Stimulated activated CD8-positive, alpha-beta memory T cell treated with anti-CD3 and anti-CD28 coated beads, Interleukin-15, amount 100 ng/mL, for 48 hours (primary cell): ENCODE results near the gene RPP38.

Source experiments
- DNase-seq, 2 donors: peaks; one replicate each; pipeline ENCODE4 v3.0.0-alpha.2; 2020; ENCODE audit warnings: low read depth in 2 of 2

Gene RPP38

DNA sequence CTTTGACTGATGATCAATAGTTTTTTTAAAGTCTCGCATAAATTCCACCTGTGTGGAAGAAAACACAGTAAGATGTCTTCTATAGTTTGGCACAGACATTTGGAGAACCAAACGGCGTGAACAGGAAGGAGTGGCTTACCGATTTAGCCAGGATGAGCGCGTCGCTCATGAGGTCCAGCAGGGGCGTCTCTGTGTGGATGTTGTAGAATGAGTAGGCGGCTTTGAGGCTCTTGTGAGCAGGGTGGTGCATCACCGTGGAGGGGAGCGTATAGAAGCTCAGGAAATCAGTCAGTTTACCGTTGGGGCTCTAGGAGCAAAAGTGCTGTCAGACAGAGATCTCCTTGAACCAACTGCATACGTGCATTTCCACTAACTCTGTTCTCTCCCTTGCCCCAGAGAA lies 15.5 kb downstream of the RPP38 start:
- DNase-seq, result no peak

DNA sequence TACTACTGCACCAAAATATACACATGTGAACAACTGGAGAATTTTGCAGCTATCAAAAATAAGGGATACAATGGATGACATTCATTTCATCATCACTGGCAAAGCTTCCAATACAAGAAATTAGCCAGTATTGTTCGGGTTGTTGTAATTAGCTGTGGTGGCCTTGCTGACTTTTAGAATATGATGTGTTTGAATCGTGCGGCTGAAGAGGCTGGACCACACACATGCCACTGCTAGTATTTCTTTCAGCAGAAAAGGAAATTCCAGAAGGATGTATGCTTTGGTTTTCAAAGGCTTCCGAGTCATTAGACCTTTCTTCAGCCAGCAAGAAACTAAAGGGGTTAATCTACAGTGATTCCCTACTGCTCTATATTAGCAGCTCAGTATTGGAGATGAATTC lies 16.6 kb downstream of the RPP38 start:
- no peak for DNase-seq

DNA sequence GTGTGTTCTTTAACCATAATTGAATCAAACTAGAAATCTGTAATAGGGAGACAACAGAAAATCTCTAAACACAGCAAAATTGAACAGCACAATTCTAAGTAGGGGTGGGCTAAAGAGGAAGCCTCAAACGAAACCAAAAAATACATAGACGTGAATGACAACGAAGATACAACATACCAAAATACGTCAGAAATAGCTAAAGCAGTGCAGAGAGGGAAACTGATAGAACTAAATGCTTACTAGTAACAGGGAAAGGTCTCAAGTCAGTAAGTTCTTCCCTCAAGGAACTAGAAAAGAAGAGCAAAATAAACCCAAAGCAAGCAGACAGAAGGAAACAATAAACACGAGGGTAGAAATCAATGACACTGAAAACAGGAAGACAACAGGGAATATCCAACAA lies 19.1 kb downstream of the RPP38 start:
- DNase-seq, result no peak

DNA sequence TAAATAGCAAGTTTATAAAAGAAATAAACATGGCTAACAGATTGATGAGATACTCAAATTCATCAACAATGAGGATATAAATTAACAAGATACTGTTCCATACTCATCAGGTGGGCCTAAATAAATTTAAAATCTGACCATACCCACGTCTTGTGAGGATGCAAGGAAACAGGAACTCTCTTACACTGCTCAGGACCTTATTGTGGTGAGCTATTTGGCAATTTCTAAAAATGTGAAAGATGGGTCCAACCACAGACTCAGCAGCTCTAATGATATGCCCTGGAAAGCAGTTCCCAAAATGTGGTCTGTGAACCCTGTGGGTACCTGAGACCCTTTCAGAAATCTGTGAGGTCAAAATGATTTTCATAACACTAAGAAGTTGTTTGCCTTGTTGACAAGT lies 21.5 kb downstream of the RPP38 start:
- no peak for DNase-seq

DNA sequence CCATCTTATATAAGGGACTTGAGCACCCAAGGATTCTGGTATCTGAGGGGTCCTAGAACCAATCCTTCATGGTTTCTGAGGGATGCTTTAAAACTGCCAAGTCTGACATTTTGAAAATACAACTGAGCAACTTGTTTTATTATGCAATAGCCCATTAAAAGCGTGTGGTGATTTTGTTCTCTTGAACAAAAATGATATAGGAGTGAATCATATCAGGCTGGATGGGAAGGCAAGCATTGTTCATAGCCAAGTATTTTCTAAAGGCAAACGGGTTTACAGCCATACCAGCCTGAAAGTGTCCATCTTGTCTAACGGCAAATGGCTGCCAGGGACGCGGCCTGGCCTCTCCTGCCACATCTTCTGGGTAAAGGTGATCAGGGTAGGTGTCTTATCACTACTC lies 23.4 kb downstream of the RPP38 start:
- DNase-seq, result no peak

DNA sequence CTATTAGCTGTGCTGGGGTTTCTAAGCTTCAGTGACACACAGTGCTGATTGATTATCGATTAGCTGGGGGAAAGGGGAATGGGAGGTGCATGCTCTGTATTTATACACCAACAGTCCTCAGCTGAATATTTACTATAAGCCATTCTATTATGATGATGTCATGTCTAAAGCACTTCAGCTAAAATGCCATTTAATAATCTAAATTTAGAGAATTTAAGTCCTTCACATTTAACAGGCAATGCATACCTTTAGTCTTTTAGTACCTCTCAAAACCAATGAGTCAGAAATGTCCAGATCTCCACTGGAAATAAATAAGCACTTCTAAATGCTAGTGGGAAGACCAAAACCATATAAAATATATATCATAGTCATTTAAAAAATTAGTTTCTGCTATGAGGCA lies 24.6 kb downstream of the RPP38 start:
- no peak for DNase-seq

DNA sequence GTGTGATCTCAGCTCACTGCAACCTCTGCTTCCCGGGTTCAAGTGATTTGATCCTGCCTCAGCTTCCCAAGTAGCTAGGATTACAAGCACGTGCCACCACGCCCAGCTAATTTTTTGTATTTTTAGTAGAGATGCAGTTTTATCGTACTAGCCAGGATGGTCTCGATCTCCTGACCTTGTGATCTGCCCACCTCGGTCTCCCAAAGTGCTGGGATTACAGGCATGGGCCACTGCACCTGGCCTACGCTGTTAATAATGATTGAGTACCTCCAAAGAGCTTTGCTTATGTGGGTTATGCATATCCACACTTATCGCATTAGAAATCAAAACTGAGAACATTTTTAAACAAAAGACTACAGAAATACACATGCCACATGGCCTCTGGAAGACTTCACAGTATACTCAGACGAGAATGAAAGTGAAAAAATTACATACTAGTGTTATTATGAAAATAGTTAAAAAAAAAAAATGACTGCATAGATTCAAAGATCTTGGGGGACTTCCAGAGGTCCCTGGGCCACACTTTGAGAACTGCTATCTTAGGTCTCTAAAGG lies 25.4 kb downstream of the RPP38 start:
- DNase-seq, result no peak

DNA sequence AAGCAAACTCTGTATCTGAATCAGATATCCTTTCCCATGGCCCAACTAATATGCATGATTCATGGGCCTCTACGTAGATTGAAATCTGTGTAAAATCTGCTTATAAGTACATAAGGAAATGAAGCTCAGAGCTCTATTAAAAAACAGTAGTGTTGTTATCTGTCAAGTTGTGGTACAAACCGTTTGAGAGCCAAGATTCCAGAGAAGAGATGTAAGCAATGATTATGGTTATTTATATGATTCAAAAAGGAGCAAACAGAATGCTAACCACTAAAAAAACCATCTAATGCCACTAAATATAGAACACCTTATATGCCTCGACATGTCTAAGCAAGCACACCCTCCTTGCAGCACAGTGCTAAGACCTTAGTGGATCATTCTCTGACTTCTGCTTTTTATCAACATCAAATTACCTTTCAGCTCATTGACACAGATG lies 26.6 kb downstream of the RPP38 start:
- no peak for DNase-seq

DNA sequence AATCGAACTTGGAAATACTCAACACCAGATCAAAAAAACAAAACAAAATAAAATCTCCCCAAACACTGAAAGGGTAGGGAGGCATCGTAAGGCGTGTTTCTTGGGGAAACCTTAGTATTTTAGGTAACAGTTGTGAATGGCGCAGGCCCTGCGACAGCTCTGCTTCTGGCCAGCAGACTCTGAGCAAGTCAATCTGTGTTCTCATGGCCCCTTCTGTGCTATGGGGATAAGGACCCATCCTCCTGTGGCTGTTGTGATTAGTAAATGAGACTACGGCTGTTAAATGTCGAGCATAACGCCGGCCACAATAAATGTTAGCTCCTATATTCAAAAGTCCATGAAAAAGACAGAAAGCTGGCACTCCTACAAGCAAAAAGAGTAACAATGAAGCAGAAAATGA lies 27.0 kb downstream of the RPP38 start:
- DNase-seq, result no peak

DNA sequence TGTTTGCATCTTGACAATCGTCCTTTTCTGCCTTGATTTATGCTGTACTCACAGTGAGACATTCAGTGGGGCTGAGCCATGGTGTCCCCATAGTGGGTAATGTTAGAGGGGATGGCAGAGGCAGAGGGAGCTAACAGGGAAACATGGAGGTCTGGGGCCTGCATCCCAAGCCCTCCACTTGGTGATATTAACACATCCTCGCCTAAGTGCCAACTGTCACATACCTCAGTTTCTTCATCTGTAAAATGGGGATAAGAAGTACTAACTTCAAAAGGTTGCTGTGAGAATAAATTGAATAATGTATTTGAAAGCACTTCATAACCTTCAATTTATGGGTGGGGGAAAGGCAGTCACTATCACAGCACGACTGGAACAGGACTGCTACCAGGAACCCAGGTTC lies 27.8 kb downstream of the RPP38 start:
- DNase-seq, result no peak

DNA sequence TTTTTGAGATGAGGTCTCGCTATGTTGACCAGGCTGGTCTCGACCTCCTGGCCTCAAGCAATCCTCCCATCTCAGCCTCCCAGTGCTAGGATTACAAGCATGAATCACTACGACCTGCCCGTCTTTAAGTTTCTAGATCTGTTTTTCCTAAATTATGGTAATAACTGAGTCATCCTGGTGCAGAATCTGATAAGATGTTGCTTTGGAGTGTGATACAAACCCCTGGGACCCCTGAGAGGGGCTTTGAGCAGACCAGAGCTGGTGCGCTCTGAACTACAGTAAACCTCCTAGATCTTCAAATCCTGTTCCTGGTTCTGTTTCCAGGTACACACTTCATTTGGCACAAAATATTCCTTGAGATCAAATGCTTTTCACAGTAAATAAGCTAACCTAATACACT lies 34.2 kb downstream of the RPP38 start:
- no peak for DNase-seq

DNA sequence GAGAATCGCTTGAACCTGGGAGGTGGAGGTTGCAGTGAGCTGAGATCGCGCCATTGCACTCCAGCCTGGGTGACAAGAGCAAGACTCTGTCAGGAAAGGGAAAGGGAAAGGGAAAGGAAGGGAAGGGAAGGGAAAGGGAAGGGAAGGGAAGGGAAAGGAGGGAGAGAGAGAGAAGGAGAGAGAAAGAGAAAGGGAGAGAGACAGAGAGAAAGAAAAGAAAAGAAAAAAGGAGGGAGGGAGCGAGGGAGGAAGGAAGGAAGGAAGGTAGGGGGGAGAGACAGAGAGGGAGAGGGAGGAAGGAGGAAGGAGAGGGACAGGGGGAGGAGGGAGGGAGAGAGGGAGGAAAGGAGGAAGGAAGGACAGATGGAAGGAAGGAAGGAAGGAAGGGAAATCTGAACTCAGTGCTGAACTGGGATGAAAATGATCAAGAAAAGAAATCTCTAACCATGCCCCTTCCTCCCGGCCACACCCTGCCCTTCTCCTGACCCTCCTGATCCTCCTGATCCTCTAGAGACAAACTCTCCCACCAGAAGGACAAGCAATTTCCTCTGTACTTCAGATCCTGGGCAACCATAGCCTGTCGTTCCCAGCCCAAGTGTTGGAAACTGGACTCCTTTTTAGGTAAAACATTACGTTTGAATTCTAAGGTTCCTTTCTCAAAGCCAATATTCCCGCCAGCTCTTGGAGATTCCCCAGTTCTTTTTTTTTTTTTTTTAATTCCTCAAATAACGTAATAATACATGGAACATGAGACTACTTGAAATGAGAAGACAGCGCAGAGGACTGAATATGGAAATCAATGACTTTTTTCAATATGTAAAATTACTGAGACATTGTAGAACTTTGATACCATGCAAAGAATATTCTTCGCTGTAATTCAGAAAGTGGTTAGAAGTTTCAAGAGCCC lies 39.2 kb downstream of the RPP38 start:
- DNase-seq, result no peak

DNA sequence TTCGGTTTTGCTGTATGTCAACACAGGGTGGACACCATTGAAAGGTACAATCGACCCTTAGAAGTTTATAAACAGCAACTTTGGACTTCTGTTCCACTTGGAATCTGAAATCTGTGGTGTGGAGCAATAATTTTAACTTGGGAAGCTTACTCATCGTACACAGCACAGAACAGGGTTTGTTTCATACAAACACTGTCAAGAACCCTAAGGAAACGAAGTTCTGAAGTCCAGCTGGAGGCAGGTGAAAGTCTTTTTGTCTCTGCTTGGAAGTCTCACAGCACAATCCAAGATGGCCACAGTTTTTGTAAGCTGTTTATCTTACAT lies 39.8 kb downstream of the RPP38 start:
- no peak for DNase-seq

DNA sequence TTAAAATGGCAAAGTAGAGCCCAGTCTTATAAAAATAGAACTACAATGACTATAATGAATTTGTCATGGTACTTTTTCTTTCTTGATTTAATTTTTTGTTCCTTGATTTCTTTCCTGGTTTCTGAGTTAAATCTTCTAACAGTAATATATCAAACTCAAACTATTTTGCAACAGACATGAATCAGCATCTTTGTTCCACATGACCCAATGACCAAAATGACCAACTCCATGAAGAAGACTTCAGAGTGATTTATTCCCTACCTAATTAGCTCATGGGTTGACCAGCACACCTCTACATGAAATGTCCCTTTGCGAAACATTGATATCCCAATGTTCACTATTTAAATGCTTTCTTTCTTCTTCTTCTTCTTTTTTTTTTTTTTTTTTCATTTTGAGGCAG lies 40.5 kb downstream of the RPP38 start:
- DNase-seq, result no peak

DNA sequence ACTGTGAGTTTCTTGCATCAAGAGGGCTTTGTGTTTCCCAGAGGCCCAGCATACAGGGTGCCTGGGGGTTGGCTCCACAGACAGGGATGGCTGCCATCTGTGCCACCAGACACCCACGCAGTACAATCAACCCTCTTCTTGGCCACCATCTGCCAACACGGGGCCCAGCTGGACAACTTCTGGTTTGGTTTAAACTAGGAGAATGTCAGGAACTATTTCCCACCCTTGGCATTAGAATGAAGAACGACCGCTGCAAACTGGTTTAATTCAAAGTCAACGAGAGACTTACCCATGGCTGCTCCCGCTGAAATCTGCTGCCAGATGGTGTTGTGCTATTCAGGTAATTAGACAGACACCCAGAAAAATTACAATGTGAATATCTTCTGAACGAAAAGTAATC lies 43.5 kb downstream of the RPP38 start:
- no peak for DNase-seq

DNA sequence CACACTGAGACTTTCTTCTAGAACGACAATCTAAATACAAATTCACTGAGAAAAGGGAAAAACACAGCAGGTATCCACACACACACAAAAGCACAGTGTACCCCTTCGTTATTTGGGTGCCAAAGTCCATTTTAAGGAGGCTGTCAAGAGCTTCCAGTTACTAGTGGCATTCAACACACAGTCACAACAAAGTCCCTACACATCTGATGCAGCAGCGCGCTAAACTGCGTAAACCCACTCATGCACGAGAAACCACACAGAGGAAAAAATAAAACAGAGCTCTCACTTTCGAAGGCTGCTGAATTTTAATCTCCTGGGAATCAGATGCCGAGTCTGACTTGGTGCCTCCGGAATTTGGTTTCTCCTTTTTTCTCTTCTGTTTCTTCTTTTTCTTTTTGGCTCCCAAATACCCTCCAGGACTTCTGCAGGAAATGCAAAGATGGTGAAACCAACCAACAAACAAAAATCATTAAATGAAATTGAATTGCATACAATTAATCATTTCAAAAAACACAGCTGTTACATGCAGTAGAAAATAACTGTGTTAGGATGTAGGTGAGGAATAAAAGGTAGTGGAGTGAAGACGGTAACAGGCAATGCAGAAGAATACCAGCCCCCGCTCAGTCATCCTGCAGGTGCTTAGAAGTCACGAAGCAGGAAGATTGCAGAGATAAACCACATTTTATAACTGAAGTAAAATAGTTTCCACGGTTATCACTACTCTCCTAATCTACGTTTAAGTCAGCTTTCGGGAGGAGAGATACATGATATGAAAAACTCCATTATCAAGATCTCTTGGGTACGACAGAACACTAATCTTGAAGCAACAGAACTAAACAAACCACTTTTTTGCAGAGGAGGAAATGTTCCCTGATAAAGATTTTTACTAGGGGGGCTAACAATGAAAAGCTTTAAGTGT lies 44.2 kb downstream of the RPP38 start:
- DNase-seq, result no peak

DNA sequence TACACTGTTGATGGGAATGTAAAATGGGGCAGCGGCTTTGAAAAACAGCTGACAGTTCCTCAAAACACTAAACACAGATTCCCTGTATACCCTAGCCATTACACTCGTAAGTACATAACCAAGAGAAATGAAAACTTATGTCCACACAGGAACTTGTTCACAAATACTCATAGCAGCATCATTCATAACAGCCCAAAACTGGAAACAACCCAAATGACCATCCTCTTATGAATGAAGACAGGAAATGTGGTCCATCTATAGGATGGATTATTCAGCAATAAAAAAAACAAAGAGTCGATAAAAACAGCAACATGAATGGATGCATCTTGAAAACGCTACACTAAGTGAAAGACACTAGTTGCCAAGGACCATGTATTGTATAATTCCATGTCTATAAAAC lies 47.6 kb downstream of the RPP38 start:
- DNase-seq, result no peak

DNA sequence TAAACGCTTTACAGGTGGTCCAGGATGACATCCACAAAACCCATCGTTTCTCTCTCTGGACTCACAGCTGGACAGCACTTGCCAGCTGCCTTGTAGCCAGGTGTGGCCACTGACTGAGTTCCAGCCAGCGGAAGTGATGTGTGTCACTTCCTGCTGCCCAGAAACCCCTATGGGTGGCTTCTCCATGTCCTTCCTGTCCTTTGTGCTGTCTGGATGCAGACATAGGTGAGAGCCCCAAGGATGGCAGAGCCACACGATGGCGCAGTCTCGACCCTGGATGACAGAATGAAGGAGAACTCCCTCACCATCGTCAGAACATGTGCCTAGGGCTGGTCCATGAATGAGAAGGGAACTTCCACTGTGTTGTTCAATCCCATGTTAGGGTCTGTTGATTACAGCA lies 49.2 kb downstream of the RPP38 start:
- no peak for DNase-seq

DNA sequence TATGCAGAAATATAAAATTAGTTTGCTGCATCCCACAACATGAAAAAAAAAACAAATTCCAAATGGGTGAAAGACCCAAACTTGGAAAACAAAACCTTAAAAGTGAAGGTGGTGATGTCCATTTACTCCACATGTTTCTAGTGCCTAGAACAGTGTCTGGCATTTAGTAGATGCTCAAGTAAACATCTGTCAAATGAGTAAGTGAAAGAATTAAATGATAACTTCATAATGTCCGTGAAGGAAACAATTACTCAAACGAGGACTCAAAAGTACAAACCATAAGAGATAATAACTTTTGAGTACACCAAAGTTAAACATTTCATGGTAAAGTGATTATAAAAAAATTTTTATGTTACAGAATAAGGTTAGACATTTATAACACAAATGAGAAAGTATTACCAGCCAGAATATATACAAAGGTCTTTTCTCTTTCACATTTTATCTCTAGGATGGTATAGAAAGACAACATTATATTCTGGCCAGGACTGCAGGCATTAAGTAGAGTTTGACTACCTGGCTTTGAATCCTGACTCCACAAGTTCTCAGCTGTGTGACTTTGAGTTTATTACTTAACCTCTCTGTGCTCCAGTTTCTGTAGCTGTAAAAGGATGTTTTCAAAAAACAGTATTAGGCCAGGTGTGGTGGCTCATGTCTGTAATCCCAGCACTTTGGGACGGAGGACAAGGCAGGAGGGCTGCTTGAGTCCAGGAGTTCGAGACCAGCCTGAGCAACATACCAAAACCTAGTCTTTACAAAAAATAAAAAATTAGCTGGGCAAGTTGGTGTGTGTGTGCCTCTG lies 50.6 kb downstream of the RPP38 start:
- no peak for DNase-seq

DNA sequence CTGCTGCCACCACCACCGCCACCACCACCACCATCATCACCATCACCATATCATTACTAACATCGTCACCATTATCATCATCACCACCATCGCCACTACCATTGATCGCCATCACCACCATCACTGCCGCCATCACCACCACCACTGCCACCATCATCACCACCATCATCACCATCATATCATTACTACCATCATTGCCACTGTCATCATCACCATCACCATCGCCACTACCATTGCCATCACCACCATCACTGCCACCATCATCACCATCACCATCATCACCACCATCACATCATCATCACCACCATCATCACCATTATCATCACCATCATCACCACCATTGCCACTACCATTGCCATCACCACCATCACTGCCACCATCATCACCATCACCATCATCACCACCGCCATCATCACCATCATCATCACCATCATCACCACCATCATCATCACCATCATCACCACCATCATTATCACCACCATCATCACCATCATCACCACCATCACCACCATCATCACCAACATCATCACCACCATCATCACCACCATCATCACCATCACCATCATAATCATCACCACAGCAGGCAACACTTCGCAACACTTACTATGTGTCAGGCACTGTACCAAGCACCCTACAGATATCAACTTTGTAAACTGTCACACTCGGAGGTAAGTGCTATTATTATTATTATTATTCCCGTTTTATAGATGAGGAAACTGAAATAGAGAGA lies 52.1 kb downstream of the RPP38 start:
- no peak for DNase-seq

DNA sequence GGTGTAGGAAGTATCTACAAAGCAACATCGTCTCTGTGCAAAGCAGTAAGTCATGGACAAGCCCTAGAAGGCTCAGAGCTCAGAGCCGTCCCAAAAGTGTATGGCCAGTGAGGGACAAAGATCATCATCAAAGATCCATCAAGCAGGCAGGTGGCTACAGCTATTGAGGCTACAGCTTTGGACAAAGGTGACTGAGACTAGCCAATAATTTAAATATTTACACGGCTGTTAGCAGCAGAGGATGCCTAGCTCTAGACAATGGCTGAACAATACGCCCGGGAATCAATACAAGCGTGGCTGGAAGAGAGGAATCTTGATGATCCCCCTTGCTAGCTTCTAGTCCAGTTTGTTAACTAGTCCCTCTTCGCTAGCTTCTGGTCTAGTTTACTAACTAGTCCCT lies 53.4 kb downstream of the RPP38 start:
- no peak for DNase-seq
